K562 (cell line): ENCODE measurements around the gene LPIN1. TPM values are rescaled to one million over a fixed set of nuclear protein-coding genes. Genes with fewer than 3 reads are reported as not detected.

Experiments
- ATAC-seq: fragments of 200-7000 bp; cut with Tn5 transposase; 3 replicates; pipeline ENCODE4 v1.9.1; 2020; ENCODE audit warnings: moderate library complexity
- BruUV-seq: library from RNA; stranded (reverse); fragments of 400-500 nt; replicated peaks from 2 replicates; lab custom pipeline; 2021; lab: Mats Ljungman, UMichigan
- CTCF ChIA-PET: fragments of 300-600 bp; formaldehyde crosslinking; extraction: SDS; loops from one replicate; lab custom pipeline; 2021; ENCODE audit warnings: low intra/inter-chr PET ratio; lab: Yijun Ruan, JAX
- POLR2A ChIA-PET: fragments of 300-600, 350-650 bp; sonication (Branson Sonifier 250); formaldehyde crosslinking; extraction: SDS; loops from one replicate; lab custom pipeline; 2021; ENCODE audit warnings: antibody characterized with exemption, inconsistent platforms; lab: Yijun Ruan, JAX
- DNase-seq, 4 experiments: peaks; one replicate each; pipeline versions ENCODE4 v3.0.0 to v3.0.0-alpha.2; 2011 to 2018; ENCODE audit warnings: low spot score in 3 of 4, mixed read lengths in 3 of 4; ENCODE audit errors: extremely low read depth in 1 of 4
- FAIRE-seq: peaks from 2 replicates; lab custom pipeline; 2011; peaks lifted over from hg19 to GRCh38; lab: Jason Lieb, UNC
- H2AFZ ChIP-seq: 2 replicates; pipeline ENCODE4 v1.6.0; 2011; ENCODE audit warnings: low read depth, low read length, control low read depth, inconsistent platforms
- H3K27ac ChIP-seq: fragments of 200-600 bp; 3 replicates; pipeline ENCODE4 v1.8.0; 2011; ENCODE audit warnings: low read depth, mild to moderate bottlenecking, control low read depth, inconsistent platforms, low read length, moderate library complexity, mixed read lengths; ENCODE audit errors: extremely low read depth
- H3K27me3 ChIP-seq, 2 experiments: fragments of 300-600 bp in 1 of 2; 2 replicates in 1 of 2; 3 replicates in 1 of 2; pipeline versions ENCODE4 v1.6.0 to v1.8.0; 2011; ENCODE audit warnings: inconsistent platforms in 2 of 2, low read length in 2 of 2, mild to moderate bottlenecking in 1 of 2, mixed read lengths in 1 of 2, moderate library complexity in 1 of 2; ENCODE audit not compliant: control insufficient read depth in 2 of 2, insufficient read depth in 2 of 2
- H3K36me3 ChIP-seq: fragments of 300-600 bp; 3 replicates; pipeline ENCODE4 v1.8.0; 2011; ENCODE audit warnings: mild to moderate bottlenecking, low read length, inconsistent platforms; ENCODE audit not compliant: control insufficient read depth, insufficient read depth
- H3K4me1 ChIP-seq, 2 experiments: fragments of 200-600 bp in 1 of 2; replicated peaks in 1 of 2; 2 replicates in 1 of 2; 3 replicates in 1 of 2; pipeline versions ENCODE4 v1.5.1 to v1.8.0; 2011; ENCODE audit warnings: inconsistent platforms in 2 of 2, low read length in 2 of 2, mild to moderate bottlenecking in 1 of 2, mixed read lengths in 1 of 2, moderate library complexity in 1 of 2; ENCODE audit not compliant: control insufficient read depth in 2 of 2, insufficient read depth in 2 of 2
- H3K4me2 ChIP-seq: 2 replicates; pipeline ENCODE4 v1.6.1; 2011; ENCODE audit warnings: low read length, control low read depth, inconsistent platforms, mixed read lengths; ENCODE audit not compliant: insufficient read depth
- H3K4me3 ChIP-seq: fragments of 200-600 bp; sonication (generic), shearing (Covaris generic); 2 replicates; pipeline ENCODE4 v1.5.1; 2016; ENCODE audit warnings: control low read depth, inconsistent platforms
- H3K79me2 ChIP-seq: fragments of 200-600 bp; 3 replicates; pipeline ENCODE4 v1.8.0; 2011; ENCODE audit warnings: low read length, inconsistent platforms; ENCODE audit not compliant: control insufficient read depth, insufficient read depth
- H3K9ac ChIP-seq, 2 experiments: 2 replicates each; pipeline versions ENCODE4 v1.6.0 to v1.6.1; 2011; ENCODE audit warnings: low read depth in 2 of 2, low read length in 2 of 2, control low read depth in 1 of 2, inconsistent platforms in 1 of 2, mild to moderate bottlenecking in 1 of 2, mixed read lengths in 1 of 2; ENCODE audit not compliant: insufficient read depth in 1 of 2
- H3K9me1 ChIP-seq: one replicate; pipeline ENCODE4 v1.6.0; 2011; ENCODE audit warnings: inconsistent platforms, mild to moderate bottlenecking, low read length, moderate library complexity; ENCODE audit not compliant: control insufficient read depth, insufficient read depth
- H3K9me3 ChIP-seq: replicated peaks from 2 replicates; pipeline ENCODE4 v1.5.1; 2011; ENCODE audit warnings: low read depth, low read length, inconsistent platforms; ENCODE audit not compliant: control insufficient read depth, insufficient read depth
- H4K20me1 ChIP-seq: replicated peaks from 2 replicates; pipeline ENCODE4 v1.6.1; 2011; ENCODE audit warnings: low read length, inconsistent platforms, mixed read lengths; ENCODE audit not compliant: control insufficient read depth, insufficient read depth
- CBFB ChIP-seq: sonication (generic); formaldehyde crosslinking; IDR thresholded peaks from 2 replicates; pipeline ENCODE4 v1.4.0; 2020; ENCODE audit warnings: mild to moderate bottlenecking, missing genetic modification reagents
- HNRNPH1 ChIP-seq: fragments of 200-400 bp; formaldehyde crosslinking; optimal IDR thresholded peaks from 2 replicates; pipeline ENCODE3; 2017; ENCODE audit warnings: low read depth, mild to moderate bottlenecking, low read length, moderate library complexity
- POLR2G ChIP-seq: fragments of 200-400 bp; formaldehyde crosslinking; IDR thresholded peaks from 2 replicates; pipeline ENCODE4 v1.6.1; 2017; ENCODE audit warnings: low read depth, mild to moderate bottlenecking, antibody characterized with exemption, low read length, moderate library complexity
- SRSF9 ChIP-seq: fragments of 200-400 bp; formaldehyde crosslinking; IDR thresholded peaks from 2 replicates; pipeline ENCODE4 v1.6.1; 2017; ENCODE audit warnings: low read depth, low read length, borderline replicate concordance
- SUPT5H ChIP-seq: fragments of 450-650 bp; IDR thresholded peaks from 2 replicates; pipeline ENCODE4 v1.6.1; 2016
- TSC22D4 ChIP-seq: fragments of 450-650 bp; IDR thresholded peaks from 2 replicates; pipeline ENCODE4 v1.6.1; 2016; ENCODE audit warnings: missing genetic modification characterization, missing biosample characterization, control low read depth
- XRCC5 ChIP-seq: fragments of 200-400 bp; formaldehyde crosslinking; IDR thresholded peaks from 2 replicates; pipeline ENCODE4 v1.6.1; 2017; ENCODE audit warnings: low read depth, mild to moderate bottlenecking, low read length
- ZKSCAN8 ChIP-seq: fragments of 200-800 bp; sonication (Bioruptor generic); IDR thresholded peaks from 2 replicates; pipeline ENCODE4 v1.6.1; 2016; ENCODE audit warnings: missing genetic modification characterization, missing compliant biosample characterization
- WGBS: fragments of 100-300 bp; shearing (Covaris generic); methylation state at CpG from one replicate; pipeline ENCODE4 v1.1.6; 2016; ENCODE audit warnings: low coverage, mixed read lengths; ENCODE audit not compliant: insufficient coverage; ENCODE audit errors: missing lambda C conversion rate; 5-methylcytosine and 5-hydroxymethylcytosine counted together
- in situ Hi-C: fragments of 300-500 bp; cut with MboI; formaldehyde crosslinking; loops from 4 replicates; pipeline ENCODE4 v1.15.0; 2018; ENCODE audit warnings: inconsistent platforms, mixed read lengths
- intact Hi-C: fragments of 100-400 bp; cut with micrococcal nuclease; formaldehyde crosslinking; loops from 2 replicates; pipeline ENCODE4 v1.14.2; 2022
- polyA plus RNA-seq, 8 experiments: library from polyadenylated mRNA; depleted of rRNA in 4 of 8; stranded (reverse) in 5 of 8; unstranded in 3 of 8; fragments of >200 nt; fragmentation: Nextera tagmentation in 2 of 8; fragmentation: Illumina TruSeq in 1 of 8; extraction: Ambion mirVana in 2 of 8; extraction: Trizol in 1 of 8; gene quantifications; 2 replicates each; pipeline versions ENCODE4 v1.2.1 to v1.2.3, GENCODE V29; 2011 to 2014; ENCODE audit warnings: inconsistent platforms in 1 of 8, missing spikeins in 1 of 8
- total RNA-seq, 7 experiments: library from RNA; depleted of rRNA in 6 of 7; stranded (reverse); fragments of >200 nt in 6 of 7; fragmentation: Illumina TruSeq in 2 of 7; extraction: Trizol in 2 of 7; gene quantifications; 2 replicates each; pipeline versions ENCODE4 v1.2.1 to v1.2.3, GENCODE V29; 2011 to 2021; ENCODE audit warnings: low replicate concordance in 1 of 7
- TF ChIP-seq, protein P1 (sequence below): fragments of 250-450 bp; sonication (Bioruptor Pico); IDR thresholded peaks from 2 replicates; pipeline ENCODE4 v1.5.0; 2022; ENCODE audit warnings: mild to moderate bottlenecking
- TF ChIP-seq, protein P2 (sequence below): fragments of 450-650 bp; formaldehyde crosslinking; IDR thresholded peaks from 2 replicates; pipeline ENCODE4 v1.4.0; 2022; ENCODE audit warnings: mild to moderate bottlenecking, moderate library complexity

Gene LPIN1
- total and polyA plus RNA-seq, 9 of the 15 experiments (the other 6 are each of a cell fraction or from before 2014, with no cell fraction given): 9.2 to 84.0 (median 27.8) TPM

DNA sequence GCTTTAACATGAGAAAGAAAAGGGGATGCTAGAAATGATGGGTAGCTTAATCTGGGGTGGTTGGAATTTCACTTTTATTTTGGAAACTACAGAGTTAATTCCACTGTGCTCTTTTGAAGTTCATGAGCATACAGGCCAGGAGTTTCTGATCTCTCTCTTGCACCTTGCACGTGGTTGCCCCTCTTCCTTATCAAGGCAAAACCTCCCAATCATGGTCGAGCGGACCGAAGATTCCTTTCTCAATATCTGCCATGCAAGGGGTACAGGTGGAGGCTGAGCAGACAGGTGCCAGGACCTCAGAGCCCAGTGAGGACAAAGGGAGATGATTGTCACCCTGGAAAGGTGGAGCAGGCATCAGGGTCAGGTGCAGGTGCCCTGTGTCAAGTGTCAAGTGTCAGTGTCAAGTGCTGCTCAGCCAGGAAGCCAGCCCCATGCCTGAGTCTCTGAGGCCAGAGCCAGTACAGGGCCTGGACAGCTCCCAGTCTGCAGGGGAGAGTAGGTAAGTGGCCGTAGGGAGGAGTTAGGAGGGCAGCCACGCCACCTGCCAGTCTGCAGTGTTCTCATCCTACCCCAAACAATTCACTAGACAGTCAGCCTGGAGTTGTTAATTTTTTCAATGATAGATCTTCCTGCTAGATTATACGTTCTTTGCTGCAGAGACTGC, 42.2 kb downstream of the LPIN1 start:
- no peak for FAIRE-seq
- in situ Hi-C loops: loop anchor here (25.0 kb wide), 1 partner anchor 301 kb away; no protein-coding TSS in a partner anchor
- POLR2A ChIA-PET: interaction anchor here (0.7 to 0.8 kb wide), 2 partner anchors 30 to 41 kb away, joined by 5 to 6 read pairs; no protein-coding TSS in a partner anchor
- TF ChIP-seq POLR2G (0 out of 2 replicates have a peak, but pooled peaks have one; percentile 7), CBFB (CRISPR knock-in tag) (no peak)
- TF ChIP-seq, all 486 proteins: peak for 1
- ATAC-seq: no peak
- DNase-seq: no peak
- BruUV-seq: no TSS peak
- Histone ChIP-seq H3K4me1 (peaks cover 0 to 9% of the 10 kb centered on the region in 2 experiments; a peak in 2 of 5 replicates), H3K27ac (no peak overlapping the region), H3K27me3 (no peaks in the 10 kb centered on the region), H3K9me1 (no peaks in the 10 kb centered on the region), H4K20me1 (no peaks in the 10 kb centered on the region; the same call in 1 of the 2 replicates), H2AFZ (no peak overlapping the region), H3K79me2 (no peaks in the 10 kb centered on the region), H3K9ac (no peak overlapping the region), H3K9me3 (no peaks in the 10 kb centered on the region), H3K4me3 (no peak overlapping the region), H3K36me3 (peaks cover 96% of the 10 kb centered on the region), H3K4me2 (no peak overlapping the region)
- CTCF ChIA-PET: no interaction called here
- 76% methylated on average over 6 of the region's 7 CpGs for WGBS
- intact Hi-C loops: no loop called here

DNA sequence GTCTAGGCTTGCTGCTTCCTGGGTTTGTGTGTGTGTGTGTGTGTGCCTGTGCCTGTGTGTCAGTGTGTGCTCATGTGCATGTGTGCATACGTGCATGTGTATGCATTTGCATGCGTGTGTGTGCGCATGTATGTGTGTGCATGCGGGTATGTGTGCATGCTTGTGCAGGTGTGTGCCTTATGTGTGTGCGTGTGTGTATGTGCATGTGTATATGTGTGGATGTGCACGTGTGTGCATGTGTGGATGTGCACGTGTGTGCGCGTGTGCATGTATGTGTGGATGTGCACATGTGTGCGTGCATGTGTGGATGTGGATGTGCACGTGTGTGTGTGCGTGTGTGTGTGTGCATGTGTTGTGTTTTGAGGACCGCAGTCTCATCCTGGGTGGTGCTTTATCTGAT, 42.8 kb downstream of the LPIN1 start:
- FAIRE-seq (peak; percentile 69), ATAC-seq (no peak), DNase-seq (no peak)
- intact Hi-C loops: no loop called here
- no peak overlapping the region for H3K9ac ChIP-seq
- no peak overlapping the region for H2AFZ ChIP-seq
- no peak overlapping the region for H3K4me3 ChIP-seq
- 98% methylated on average over 13 of the region's 13 CpGs for WGBS
- H3K79me2 ChIP-seq: no peaks in the 10 kb centered on the region
- H4K20me1 ChIP-seq: no peaks in the 10 kb centered on the region; the same call in 1 of the 2 replicates
- ChIA-PET CTCF (no interaction called here), POLR2A (no interaction called here)
- H3K4me1 ChIP-seq: peaks cover 0 to 9% of the 10 kb centered on the region in 2 experiments; a peak in 2 of 5 replicates
- in situ Hi-C loops: loop anchor here (25.0 kb wide), 1 partner anchor 302 kb away; no protein-coding TSS in a partner anchor
- H3K9me3 ChIP-seq: no peaks in the 10 kb centered on the region
- no peak overlapping the region for H3K27ac ChIP-seq
- no peak overlapping the region for H3K4me2 ChIP-seq
- BruUV-seq: no TSS peak
- no peaks in the 10 kb centered on the region for H3K9me1 ChIP-seq
- peaks cover 97% of the 10 kb centered on the region for H3K36me3 ChIP-seq
- H3K27me3 ChIP-seq: no peaks in the 10 kb centered on the region
- peak; percentile 31; the same call in 1 of the 2 replicates for TF ChIP-seq SUPT5H
- no peak for TF ChIP-seq ZKSCAN8 (CRISPR knock-in tag)
- no peak for TF ChIP-seq SRSF9
- no peak for TF ChIP-seq XRCC5
- TF ChIP-seq, protein P1, sequence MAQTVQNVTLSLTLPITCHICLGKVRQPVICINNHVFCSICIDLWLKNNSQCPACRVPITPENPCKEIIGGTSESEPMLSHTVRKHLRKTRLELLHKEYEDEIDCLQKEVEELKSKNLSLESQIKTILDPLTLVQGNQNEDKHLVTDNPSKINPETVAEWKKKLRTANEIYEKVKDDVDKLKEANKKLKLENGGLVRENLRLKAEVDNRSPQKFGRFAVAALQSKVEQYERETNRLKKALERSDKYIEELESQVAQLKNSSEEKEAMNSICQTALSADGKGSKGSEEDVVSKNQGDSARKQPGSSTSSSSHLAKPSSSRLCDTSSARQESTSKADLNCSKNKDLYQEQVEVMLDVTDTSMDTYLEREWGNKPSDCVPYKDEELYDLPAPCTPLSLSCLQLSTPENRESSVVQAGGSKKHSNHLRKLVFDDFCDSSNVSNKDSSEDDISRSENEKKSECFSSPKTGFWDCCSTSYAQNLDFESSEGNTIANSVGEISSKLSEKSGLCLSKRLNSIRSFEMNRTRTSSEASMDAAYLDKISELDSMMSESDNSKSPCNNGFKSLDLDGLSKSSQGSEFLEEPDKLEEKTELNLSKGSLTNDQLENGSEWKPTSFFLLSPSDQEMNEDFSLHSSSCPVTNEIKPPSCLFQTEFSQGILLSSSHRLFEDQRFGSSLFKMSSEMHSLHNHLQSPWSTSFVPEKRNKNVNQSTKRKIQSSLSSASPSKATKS: no peak
- TF ChIP-seq, protein P2, sequence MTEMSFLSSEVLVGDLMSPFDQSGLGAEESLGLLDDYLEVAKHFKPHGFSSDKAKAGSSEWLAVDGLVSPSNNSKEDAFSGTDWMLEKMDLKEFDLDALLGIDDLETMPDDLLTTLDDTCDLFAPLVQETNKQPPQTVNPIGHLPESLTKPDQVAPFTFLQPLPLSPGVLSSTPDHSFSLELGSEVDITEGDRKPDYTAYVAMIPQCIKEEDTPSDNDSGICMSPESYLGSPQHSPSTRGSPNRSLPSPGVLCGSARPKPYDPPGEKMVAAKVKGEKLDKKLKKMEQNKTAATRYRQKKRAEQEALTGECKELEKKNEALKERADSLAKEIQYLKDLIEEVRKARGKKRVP: no peak
- no peak for TF ChIP-seq HNRNPH1
- no peak for TF ChIP-seq TSC22D4
